Neural progenitor cell (in vitro differentiated cells): ENCODE data around the gene RPL27.

ENCODE experiments used
- EZH2 ChIP-seq: fragments of 200-600 bp; sonication (generic); IDR thresholded peaks from 2 replicates; pipeline ENCODE4 v1.6.1; 2017; ENCODE audit warnings: antibody characterized with exemption, mild to moderate bottlenecking, moderate library complexity
- EZH2phosphoT487 ChIP-seq: fragments of 200-600 bp; sonication (generic); IDR thresholded peaks from 2 replicates; pipeline ENCODE4 v1.6.1; 2017; ENCODE audit warnings: antibody characterized with exemption
- TF ChIP-seq, protein P1 (sequence below): fragments of 200-600 bp; sonication (generic); IDR thresholded peaks from 2 replicates; pipeline ENCODE4 v1.5.1; 2017; ENCODE audit warnings: antibody characterized with exemption, mild to moderate bottlenecking

DNA sequence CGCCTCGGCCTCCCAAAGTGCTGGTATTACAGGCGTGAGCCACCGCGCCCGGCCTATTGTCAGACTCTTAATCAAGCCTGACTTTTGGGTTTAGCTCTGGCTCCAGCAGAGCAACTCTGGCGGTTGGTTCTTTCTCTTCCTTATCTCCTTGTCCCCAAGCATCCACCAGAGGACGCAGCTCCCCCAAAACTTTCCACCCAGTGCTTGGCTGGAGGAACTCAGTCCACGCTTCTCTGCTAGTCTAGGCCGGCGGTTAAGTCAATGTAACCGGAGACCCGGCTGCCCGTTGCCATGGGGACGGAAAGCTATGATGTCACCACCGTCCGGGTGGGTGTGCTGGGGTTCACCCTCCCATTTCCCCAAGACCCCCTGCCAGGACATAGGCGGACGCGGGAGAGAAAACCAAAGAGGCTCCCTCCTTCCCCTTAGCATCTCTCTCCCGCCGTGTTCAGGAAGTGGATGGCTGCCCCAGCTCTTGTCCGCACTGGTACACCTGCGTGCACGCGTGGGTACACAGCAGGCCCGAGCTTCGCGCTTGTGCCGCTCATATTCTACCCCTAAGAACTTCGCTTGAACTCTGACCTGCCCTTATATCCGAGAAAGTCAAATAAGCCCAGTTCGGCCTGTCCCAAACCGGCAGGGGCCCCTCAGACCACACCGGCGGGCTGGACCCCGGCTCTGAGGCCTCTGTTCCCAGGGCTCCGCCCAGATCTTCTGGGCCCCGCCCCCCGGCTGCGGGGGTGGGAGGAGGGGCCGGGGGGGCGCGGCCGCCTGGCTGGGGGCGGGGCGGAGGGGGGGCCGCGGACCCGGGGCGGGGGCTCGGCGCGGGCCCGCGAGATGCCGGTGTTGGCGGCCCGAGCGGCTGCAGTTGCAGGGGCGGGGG is 26.4 kb downstream of the RPL27 start, which contains the start of gene RND2:
- TF ChIP-seq EZH2phosphoT487 (no peak), EZH2 (no peak)
- TF ChIP-seq, protein P1, sequence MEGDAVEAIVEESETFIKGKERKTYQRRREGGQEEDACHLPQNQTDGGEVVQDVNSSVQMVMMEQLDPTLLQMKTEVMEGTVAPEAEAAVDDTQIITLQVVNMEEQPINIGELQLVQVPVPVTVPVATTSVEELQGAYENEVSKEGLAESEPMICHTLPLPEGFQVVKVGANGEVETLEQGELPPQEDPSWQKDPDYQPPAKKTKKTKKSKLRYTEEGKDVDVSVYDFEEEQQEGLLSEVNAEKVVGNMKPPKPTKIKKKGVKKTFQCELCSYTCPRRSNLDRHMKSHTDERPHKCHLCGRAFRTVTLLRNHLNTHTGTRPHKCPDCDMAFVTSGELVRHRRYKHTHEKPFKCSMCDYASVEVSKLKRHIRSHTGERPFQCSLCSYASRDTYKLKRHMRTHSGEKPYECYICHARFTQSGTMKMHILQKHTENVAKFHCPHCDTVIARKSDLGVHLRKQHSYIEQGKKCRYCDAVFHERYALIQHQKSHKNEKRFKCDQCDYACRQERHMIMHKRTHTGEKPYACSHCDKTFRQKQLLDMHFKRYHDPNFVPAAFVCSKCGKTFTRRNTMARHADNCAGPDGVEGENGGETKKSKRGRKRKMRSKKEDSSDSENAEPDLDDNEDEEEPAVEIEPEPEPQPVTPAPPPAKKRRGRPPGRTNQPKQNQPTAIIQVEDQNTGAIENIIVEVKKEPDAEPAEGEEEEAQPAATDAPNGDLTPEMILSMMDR, result peak; percentile 83
